IMR-90 (cell line): ENCODE results near the gene ITLN1. TPM values are rescaled to one million over a fixed set of nuclear protein-coding genes. Genes with fewer than 3 reads are reported as not detected.

Experiments
- ATAC-seq: fragments of 200-7000 bp; cut with Tn5 transposase; 2 replicates; pipeline ENCODE4 v1.9.1; 2020; ENCODE audit warnings: low read depth, mild to moderate bottlenecking, moderate library complexity
- BruUV-seq: library from RNA; stranded (reverse); fragments of 400-500 nt; replicated peaks from 2 replicates; lab custom pipeline; 2021; lab: Mats Ljungman, UMichigan
- CTCF ChIA-PET: fragments of 300-600 bp; formaldehyde crosslinking; extraction: SDS; loops from one replicate; lab custom pipeline; 2021; ENCODE audit warnings: antibody characterized with exemption; lab: Yijun Ruan, JAX
- POLR2A ChIA-PET: fragments of 300-600 bp; sonication (Branson Sonifier 250); formaldehyde crosslinking; loops from one replicate; lab custom pipeline; 2022; ENCODE audit warnings: antibody characterized with exemption; ENCODE audit not compliant: unreplicated experiment; lab: Charles Lee
- DNase-seq: peaks from one replicate; pipeline ENCODE4 v3.0.0; 2013
- H2AFZ ChIP-seq: replicated peaks from 2 replicates; pipeline ENCODE3; 2013; ENCODE audit warnings: low read length, mild to moderate bottlenecking; ENCODE audit not compliant: poor library complexity
- H2AK5ac ChIP-seq: 2 replicates; pipeline ENCODE4 v1.6.1; 2013; ENCODE audit warnings: low read depth, low read length, inconsistent platforms
- H2AK9ac ChIP-seq: replicated peaks from 2 replicates; pipeline ENCODE3; 2013; ENCODE audit warnings: mild to moderate bottlenecking, low read depth, low read length, moderate library complexity; ENCODE audit not compliant: poor library complexity
- H2BK120ac ChIP-seq: 2 replicates; pipeline ENCODE4 v1.6.1; 2013; ENCODE audit warnings: low read depth, low read length, inconsistent platforms
- H2BK15ac ChIP-seq: 3 replicates; pipeline ENCODE4 v1.6.1; 2013; ENCODE audit warnings: low read depth, low read length, inconsistent platforms
- H2BK20ac ChIP-seq: 2 replicates; pipeline ENCODE4 v1.6.1; 2013; ENCODE audit warnings: low read depth, mild to moderate bottlenecking, inconsistent platforms, low read length, moderate library complexity
- H2BK5ac ChIP-seq: 2 replicates; pipeline ENCODE4 v1.6.1; 2013; ENCODE audit warnings: mild to moderate bottlenecking, low read depth, low read length, inconsistent platforms; ENCODE audit not compliant: poor library complexity, severe bottlenecking
- H3K14ac ChIP-seq: replicated peaks from 2 replicates; pipeline ENCODE4 v1.6.1; 2013; ENCODE audit warnings: low read depth, low read length, inconsistent platforms
- H3K18ac ChIP-seq: 2 replicates; pipeline ENCODE4 v1.6.1; 2013; ENCODE audit warnings: low read depth, low read length, control low read depth
- H3K23ac ChIP-seq: 2 replicates; pipeline ENCODE4 v1.6.1; 2013; ENCODE audit warnings: low read depth, low read length, inconsistent platforms
- H3K27ac ChIP-seq: 2 replicates; pipeline ENCODE4 v1.5.1; 2013; ENCODE audit warnings: mild to moderate bottlenecking, control low read depth, low read length; ENCODE audit not compliant: insufficient read depth
- H3K27me3 ChIP-seq: 2 replicates; pipeline ENCODE4 v1.6.1; 2013; ENCODE audit warnings: low read length; ENCODE audit not compliant: control insufficient read depth, insufficient read depth
- H3K36me3 ChIP-seq: 2 replicates; pipeline ENCODE4 v1.6.1; 2013; ENCODE audit warnings: low read length, mixed read lengths; ENCODE audit not compliant: control insufficient read depth, insufficient read depth
- H3K4ac ChIP-seq: 2 replicates; pipeline ENCODE4 v1.6.1; 2013; ENCODE audit warnings: low read depth, low read length, inconsistent platforms
- H3K4me1 ChIP-seq: 2 replicates; pipeline ENCODE4 v1.6.1; 2013; ENCODE audit warnings: low read length, mixed read lengths; ENCODE audit not compliant: control insufficient read depth, insufficient read depth
- H3K4me2 ChIP-seq: 2 replicates; pipeline ENCODE4 v1.6.1; 2013; ENCODE audit warnings: low read depth, mild to moderate bottlenecking, control low read depth, low read length, moderate library complexity
- H3K4me3 ChIP-seq: 2 replicates; pipeline ENCODE4 v1.5.1; 2013; ENCODE audit warnings: low read depth, mild to moderate bottlenecking, control low read depth, low read length, moderate library complexity; ENCODE audit not compliant: insufficient read depth
- H3K56ac ChIP-seq: 2 replicates; pipeline ENCODE4 v1.6.1; 2013; ENCODE audit warnings: low read length, inconsistent platforms; ENCODE audit not compliant: insufficient read depth; ENCODE audit errors: extremely low read depth
- H3K79me1 ChIP-seq, 2 experiments: 2 replicates each; pipeline ENCODE4 v1.6.1; 2013; ENCODE audit warnings: low read length in 2 of 2, inconsistent platforms in 1 of 2, low read depth in 1 of 2
- H3K9ac ChIP-seq: 2 replicates; pipeline ENCODE4 v1.6.1; 2013; ENCODE audit warnings: low read depth, low read length, control low read depth
- H3K9me1 ChIP-seq: 2 replicates; pipeline ENCODE4 v1.6.1; 2013; ENCODE audit warnings: low read length, inconsistent platforms; ENCODE audit not compliant: insufficient read depth
- H3K9me3 ChIP-seq: 2 replicates; pipeline ENCODE4 v1.6.1; 2013; ENCODE audit warnings: low read length; ENCODE audit not compliant: control insufficient read depth, insufficient read depth
- H4K20me1 ChIP-seq: 2 replicates; pipeline ENCODE4 v1.6.1; 2013; ENCODE audit warnings: low read length, inconsistent platforms; ENCODE audit not compliant: insufficient read depth
- H4K5ac ChIP-seq: 2 replicates; pipeline ENCODE4 v1.6.1; 2013; ENCODE audit warnings: mild to moderate bottlenecking, low read depth, low read length, control low read depth
- H4K8ac ChIP-seq, 2 experiments: 2 replicates each; pipeline ENCODE4 v1.6.1; 2013; ENCODE audit warnings: low read depth in 2 of 2, low read length in 2 of 2, control low read depth in 1 of 2, inconsistent platforms in 1 of 2
- H4K91ac ChIP-seq: 2 replicates; pipeline ENCODE4 v1.6.1; 2013; ENCODE audit warnings: low read depth, low read length, inconsistent platforms; ENCODE audit not compliant: insufficient read depth
- BHLHE40 ChIP-seq: fragments of 150-350 bp; IDR thresholded peaks from 2 replicates; pipeline ENCODE4 v1.6.1; 2016; ENCODE audit warnings: mild to moderate bottlenecking, low read depth, low read length
- CEBPB ChIP-seq: IDR thresholded peaks from 2 replicates; pipeline ENCODE4 v1.6.1; 2012; ENCODE audit warnings: low read depth, low read length, improper control_type of control experiment
- CHD1 ChIP-seq: IDR thresholded peaks from 2 replicates; pipeline ENCODE4 v1.6.1; 2012; ENCODE audit warnings: low read depth, low read length, improper control_type of control experiment
- FOS ChIP-seq: fragments of 150-350 bp; IDR thresholded peaks from 2 replicates; pipeline ENCODE4 v1.6.1; 2016; ENCODE audit warnings: low read depth, low read length
- MAFK ChIP-seq: IDR thresholded peaks from 2 replicates; pipeline ENCODE4 v1.6.1; 2012; ENCODE audit warnings: low read depth, low read length, improper control_type of control experiment
- MAZ ChIP-seq: IDR thresholded peaks from 2 replicates; pipeline ENCODE4 v1.6.1; 2012; ENCODE audit warnings: low read depth, mild to moderate bottlenecking, low read length, improper control_type of control experiment, moderate library complexity, borderline replicate concordance
- MXI1 ChIP-seq: IDR thresholded peaks from 2 replicates; pipeline ENCODE4 v1.6.1; 2012; ENCODE audit warnings: low read depth, mild to moderate bottlenecking, low read length, moderate library complexity, borderline replicate concordance
- NFE2L2 ChIP-seq: fragments of 150-350 bp; IDR thresholded peaks from 2 replicates; pipeline ENCODE4 v1.6.1; 2016; ENCODE audit warnings: low read depth, mild to moderate bottlenecking, low read length
- POLR2A ChIP-seq: IDR thresholded peaks from 2 replicates; pipeline ENCODE4 v1.6.1; 2012; ENCODE audit warnings: mild to moderate bottlenecking, low read depth, low read length
- RAD21 ChIP-seq: IDR thresholded peaks from 2 replicates; pipeline ENCODE4 v1.6.1; 2012; ENCODE audit warnings: low read length, improper control_type of control experiment
- RCOR1 ChIP-seq: IDR thresholded peaks from 2 replicates; pipeline ENCODE4 v1.6.1; 2012; ENCODE audit warnings: mild to moderate bottlenecking, low read length, improper control_type of control experiment; ENCODE audit not compliant: insufficient replicate concordance
- RFX5 ChIP-seq: IDR thresholded peaks from 2 replicates; pipeline ENCODE4 v1.8.0; 2012; ENCODE audit warnings: low read depth, mild to moderate bottlenecking, low read length, moderate library complexity
- SMC3 ChIP-seq: fragments of 150-350 bp; IDR thresholded peaks from 2 replicates; pipeline ENCODE4 v1.6.1; 2016; ENCODE audit warnings: low read depth, mild to moderate bottlenecking, antibody characterized with exemption, low read length, moderate library complexity
- WGBS, 2 experiments: methylation state at CpG; one replicate each; pipeline versions ENCODE4 v1.1.5 to v1.1.7; 2013; ENCODE audit warnings: missing lambda C conversion rate in 2 of 2; ENCODE audit not compliant: insufficient read length in 1 of 2; ENCODE audit errors: extremely low coverage in 2 of 2; 5-methylcytosine and 5-hydroxymethylcytosine counted together
- dilution Hi-C: fragments of 300-500 bp; cut with HindIII; formaldehyde crosslinking; loops from one replicate; pipeline ENCODE4 v1.14.3; 2018; ENCODE audit warnings: low sequenced_read_pairs; ENCODE audit not compliant: unreplicated experiment
- in situ Hi-C: fragments of 300-500 bp; cut with MboI; formaldehyde crosslinking; loops from 3 replicates; pipeline ENCODE4 v1.14.3; 2019; ENCODE audit warnings: low sequenced_read_pairs, inconsistent platforms, mixed read lengths
- intact Hi-C: fragments of 100-400 bp; cut with micrococcal nuclease; formaldehyde crosslinking; loops from 2 replicates; pipeline ENCODE4 v1.10.0; 2022
- polyA plus RNA-seq, 3 experiments: library from polyadenylated mRNA; depleted of rRNA; stranded (reverse); fragments of >200 nt; gene quantifications; 2 replicates each; pipeline ENCODE4 v1.2.3, GENCODE V29; 2012; ENCODE audit warnings: low replicate concordance in 1 of 3
- total RNA-seq: library from RNA; depleted of rRNA; stranded (reverse); fragments of >200 nt; gene quantifications from 2 replicates; pipeline ENCODE4 v1.2.3, GENCODE V29; 2012
- TF ChIP-seq, protein P1 (sequence below): fragments of 150-350 bp; IDR thresholded peaks from 2 replicates; pipeline ENCODE4 v1.6.1; 2017; ENCODE audit warnings: mild to moderate bottlenecking, antibody characterized with exemption, low read length, low read depth
- TF ChIP-seq, protein P2 (sequence below): fragments of 150-350 bp; IDR thresholded peaks from 2 replicates; pipeline ENCODE4 v1.6.1; 2016; ENCODE audit warnings: low read depth, mild to moderate bottlenecking, low read length, moderate library complexity, borderline replicate concordance
- TF ChIP-seq, protein P3 (sequence below): conservative IDR thresholded peaks from 2 replicates; pipeline ENCODE4 v1.5.1; 2012; ENCODE audit warnings: mild to moderate bottlenecking, low read depth, low read length, improper control_type of control experiment

ITLN1 gene
- total and polyA plus RNA-seq, 2 of the 4 experiments (the other 2 are of a cell fraction) = not detected

DNA sequence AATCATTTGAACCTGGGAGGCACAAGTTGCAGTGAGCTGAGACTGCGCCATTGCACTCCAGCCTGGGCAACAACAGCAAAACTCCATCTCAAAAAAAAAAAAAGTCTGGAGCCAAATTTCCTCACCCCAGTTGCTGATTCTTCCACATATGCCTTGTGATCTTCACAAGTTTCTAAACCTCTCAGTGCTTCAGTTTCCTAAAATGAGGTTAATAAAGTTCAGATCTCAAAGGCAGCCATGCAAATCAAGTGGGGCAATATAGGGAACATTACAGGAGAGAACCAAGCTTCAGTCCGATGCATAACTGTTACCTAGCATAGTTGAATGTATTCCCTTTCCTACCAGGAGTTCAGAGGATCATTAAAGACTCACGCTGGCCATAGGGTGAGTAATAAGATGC lies 4.8 kb downstream of the ITLN1 start:
- CTCF ChIA-PET = no interaction called here

More for the DNA sequence above, 4.8 kb downstream of the ITLN1 start:
- WGBS, 2 experiments = no CpG with 5 or more reads among the region's 3 CpGs
- DNase-seq (no peak), ATAC-seq (no peak)
- Histone ChIP-seq H3K4me1 (no peaks in the 10 kb centered on the region), H3K9me3 (no peaks in the 10 kb centered on the region), H3K23ac (no peak overlapping the region), H3K4me2 (no peak overlapping the region), H2AK9ac (no peak overlapping the region), H4K20me1 (no peaks in the 10 kb centered on the region), H3K36me3 (no peaks in the 10 kb centered on the region), H3K79me1 (no peaks in the 10 kb centered on the region), H3K27me3 (no peaks in the 10 kb centered on the region), H2BK20ac (no peak overlapping the region), H3K14ac (no peak overlapping the region), H3K4me3 (no peak overlapping the region), H2BK5ac (no peak overlapping the region), H2AFZ (no peak overlapping the region), H3K18ac (no peak overlapping the region), H2BK15ac (no peak overlapping the region), H3K56ac (no peak overlapping the region), H3K4ac (no peak overlapping the region), H3K27ac (no peak overlapping the region), H4K91ac (no peak overlapping the region), H4K8ac (no peak overlapping the region), H2AK5ac (no peak overlapping the region), H4K5ac (no peak overlapping the region), H3K9me1 (no peaks in the 10 kb centered on the region), H2BK120ac (no peak overlapping the region), H3K9ac (no peak overlapping the region)
- TF ChIP-seq MAFK (no peak), CHD1 (no peak), NFE2L2 (no peak), RAD21 (no peak), MAZ (no peak), RCOR1 (no peak), CEBPB (no peak), FOS (no peak), BHLHE40 (no peak), SMC3 (no peak), POLR2A (no peak), MXI1 (no peak), RFX5 (no peak)
- TF ChIP-seq, protein P1, sequence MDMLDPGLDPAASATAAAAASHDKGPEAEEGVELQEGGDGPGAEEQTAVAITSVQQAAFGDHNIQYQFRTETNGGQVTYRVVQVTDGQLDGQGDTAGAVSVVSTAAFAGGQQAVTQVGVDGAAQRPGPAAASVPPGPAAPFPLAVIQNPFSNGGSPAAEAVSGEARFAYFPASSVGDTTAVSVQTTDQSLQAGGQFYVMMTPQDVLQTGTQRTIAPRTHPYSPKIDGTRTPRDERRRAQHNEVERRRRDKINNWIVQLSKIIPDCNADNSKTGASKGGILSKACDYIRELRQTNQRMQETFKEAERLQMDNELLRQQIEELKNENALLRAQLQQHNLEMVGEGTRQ = no peak
- TF ChIP-seq, protein P2, sequence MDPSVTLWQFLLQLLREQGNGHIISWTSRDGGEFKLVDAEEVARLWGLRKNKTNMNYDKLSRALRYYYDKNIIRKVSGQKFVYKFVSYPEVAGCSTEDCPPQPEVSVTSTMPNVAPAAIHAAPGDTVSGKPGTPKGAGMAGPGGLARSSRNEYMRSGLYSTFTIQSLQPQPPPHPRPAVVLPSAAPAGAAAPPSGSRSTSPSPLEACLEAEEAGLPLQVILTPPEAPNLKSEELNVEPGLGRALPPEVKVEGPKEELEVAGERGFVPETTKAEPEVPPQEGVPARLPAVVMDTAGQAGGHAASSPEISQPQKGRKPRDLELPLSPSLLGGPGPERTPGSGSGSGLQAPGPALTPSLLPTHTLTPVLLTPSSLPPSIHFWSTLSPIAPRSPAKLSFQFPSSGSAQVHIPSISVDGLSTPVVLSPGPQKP = no peak
- TF ChIP-seq, protein P3, sequence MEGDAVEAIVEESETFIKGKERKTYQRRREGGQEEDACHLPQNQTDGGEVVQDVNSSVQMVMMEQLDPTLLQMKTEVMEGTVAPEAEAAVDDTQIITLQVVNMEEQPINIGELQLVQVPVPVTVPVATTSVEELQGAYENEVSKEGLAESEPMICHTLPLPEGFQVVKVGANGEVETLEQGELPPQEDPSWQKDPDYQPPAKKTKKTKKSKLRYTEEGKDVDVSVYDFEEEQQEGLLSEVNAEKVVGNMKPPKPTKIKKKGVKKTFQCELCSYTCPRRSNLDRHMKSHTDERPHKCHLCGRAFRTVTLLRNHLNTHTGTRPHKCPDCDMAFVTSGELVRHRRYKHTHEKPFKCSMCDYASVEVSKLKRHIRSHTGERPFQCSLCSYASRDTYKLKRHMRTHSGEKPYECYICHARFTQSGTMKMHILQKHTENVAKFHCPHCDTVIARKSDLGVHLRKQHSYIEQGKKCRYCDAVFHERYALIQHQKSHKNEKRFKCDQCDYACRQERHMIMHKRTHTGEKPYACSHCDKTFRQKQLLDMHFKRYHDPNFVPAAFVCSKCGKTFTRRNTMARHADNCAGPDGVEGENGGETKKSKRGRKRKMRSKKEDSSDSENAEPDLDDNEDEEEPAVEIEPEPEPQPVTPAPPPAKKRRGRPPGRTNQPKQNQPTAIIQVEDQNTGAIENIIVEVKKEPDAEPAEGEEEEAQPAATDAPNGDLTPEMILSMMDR = no peak
- POLR2A ChIA-PET = no interaction called here
- no TSS peak for BruUV-seq
- in situ Hi-C loops (no loop called here), intact Hi-C loops (no loop called here), dilution Hi-C loops (no loop called here)
